NCI-H82 treated with DMSO at 0.1 percent for 48 hours (cell line): Measurements from ENCODE around the gene ARHGAP23.
"Not testable (repeated sequence)": the region's sequence is repeated elsewhere in the genome, so short reads cannot be mapped to it uniquely, and the experiment has no call there.

ENCODE experiments used
- DNase-seq: peaks from one replicate; lab custom pipeline; 2025; ENCODE audit not compliant: unreplicated experiment; lab: John Stamatoyannopoulos, UW

The ARHGAP23 gene

GRCh38 chr17:38420518-38420917, 7.7 kb upstream of the ARHGAP23 start:
- DNase-seq: no peak

DNA sequence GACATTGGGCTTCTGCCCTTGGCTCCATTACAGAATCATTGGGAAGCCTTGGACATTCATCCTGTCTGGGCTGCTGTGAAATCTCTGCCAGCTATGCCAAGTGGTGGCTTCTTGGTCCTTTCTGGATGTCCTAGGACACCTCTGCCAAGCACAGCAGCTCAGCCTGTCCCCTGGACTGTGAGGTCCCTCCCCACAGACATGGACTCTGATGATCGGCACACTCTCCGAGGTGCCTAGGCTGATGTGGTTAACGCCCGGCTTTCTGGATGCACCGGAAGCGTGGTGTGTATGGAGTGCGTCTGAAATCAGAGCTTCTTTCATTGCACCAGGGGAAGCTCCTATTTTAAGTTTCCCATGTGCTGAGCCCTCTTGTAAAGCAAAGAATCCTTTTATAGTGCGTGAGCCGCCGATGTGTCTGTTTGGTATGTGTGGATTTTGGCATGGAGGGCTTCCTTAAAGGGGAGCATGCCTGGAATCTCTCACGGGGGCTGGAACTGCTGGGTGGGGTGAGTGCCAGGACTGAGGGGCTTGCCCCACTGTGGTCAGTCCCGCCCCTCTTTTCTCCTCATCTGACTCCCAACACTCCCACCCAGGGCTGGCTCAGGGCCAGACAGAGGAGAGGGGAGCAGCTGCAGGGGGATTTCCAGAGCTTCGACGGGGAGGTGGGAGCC, 7.0 kb upstream of the ARHGAP23 start:
- peak; percentile 73 for DNase-seq

DNA sequence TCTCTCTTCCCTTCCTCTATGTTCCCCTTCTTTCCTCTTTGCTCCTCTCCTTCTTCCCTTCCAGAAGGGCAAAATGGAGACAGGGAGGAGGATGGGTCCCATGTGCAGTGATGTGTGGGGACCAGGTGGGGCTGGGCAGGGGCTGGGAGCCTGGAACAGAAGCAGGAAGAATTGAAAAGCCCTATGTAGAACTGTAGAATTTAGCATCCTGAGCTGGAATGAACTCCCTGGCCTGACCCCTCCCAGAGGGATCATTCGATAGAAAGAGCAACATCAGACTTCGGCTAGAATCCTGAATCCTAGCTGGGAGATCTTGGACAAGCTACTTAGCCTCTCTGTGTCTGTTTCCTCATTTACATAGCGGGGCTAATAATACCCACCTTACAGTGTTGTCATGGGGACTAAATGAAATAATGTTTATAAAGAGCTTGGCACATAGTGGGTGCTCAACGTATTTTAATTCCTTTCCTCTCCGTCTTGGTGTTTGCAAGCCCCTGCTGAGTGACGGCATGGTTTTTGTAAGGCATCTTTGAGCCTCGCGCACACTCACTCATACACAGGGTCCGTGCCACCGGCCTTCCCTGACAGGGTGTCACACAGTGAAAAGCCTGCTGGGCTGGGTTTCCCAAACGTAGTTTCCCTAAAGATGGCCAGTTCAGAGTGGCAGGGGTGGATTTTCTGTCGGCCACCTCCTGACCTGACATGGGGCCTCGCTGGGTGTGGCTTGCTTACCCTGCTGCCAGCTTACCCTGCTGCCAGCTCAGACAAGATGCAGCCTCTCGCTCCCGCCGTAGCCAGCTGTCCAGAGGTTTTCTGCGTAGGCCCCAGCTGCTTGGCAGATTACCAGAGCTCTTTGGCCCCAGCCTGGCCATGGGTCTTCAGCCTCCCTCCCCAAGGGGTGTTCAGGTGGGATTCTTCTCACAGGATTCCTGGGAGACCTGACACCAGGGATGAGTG, 6.1 kb upstream of the ARHGAP23 start:
- DNase-seq: no peak

GRCh38 chr17:38424297-38424972, 3.8 kb upstream of the ARHGAP23 start:
- DNase-seq: no peak

GRCh38 chr17:38425031-38425430, 3.2 kb upstream of the ARHGAP23 start:
- DNase-seq: no peak

GRCh38 chr17:38425744-38426143, 2.5 kb upstream of the ARHGAP23 start:
- no peak for DNase-seq

- no peak for DNase-seq
Observed at GRCh38 chr17:38426441-38426840, 1.8 kb upstream of the ARHGAP23 start.

GRCh38 chr17:38427160-38427949, 909 bp upstream of the ARHGAP23 start:
- DNase-seq: no peak

DNA sequence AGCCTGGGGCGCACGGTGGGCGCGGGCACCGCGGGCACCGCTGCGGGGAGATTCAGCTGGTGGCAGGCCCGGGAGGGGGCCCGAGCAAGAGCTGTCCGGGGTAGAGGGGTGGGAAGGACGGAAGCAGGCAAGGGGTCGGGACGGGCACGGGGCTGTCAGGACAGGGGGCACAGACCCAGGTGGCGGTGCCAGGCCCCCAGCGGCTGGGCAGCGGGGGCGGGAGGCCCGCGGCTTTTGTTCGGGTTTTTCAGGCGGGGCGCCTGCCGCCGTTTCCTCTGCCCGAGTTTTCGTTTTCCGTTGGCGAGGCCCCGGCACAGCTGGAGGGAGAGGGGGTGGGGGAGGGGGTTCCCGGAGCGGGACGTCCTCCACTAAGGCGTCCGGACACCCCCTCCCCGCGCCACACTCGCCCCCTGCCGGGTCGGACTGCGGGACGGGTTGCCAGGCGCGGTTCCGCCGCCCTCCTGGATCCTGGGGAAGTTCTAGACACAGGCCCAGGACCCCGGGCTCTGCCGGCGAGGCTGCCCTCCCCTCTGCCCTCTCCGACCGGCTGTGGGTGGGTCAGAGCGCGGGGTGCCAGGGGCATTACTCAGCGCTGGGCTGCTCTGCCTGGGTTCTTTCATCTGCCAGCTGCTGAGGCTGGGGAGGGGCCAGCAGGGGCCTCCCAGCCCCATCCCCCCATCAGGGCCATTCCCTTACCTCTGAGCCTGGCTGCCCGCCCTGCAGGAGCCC, 543 bp downstream of the ARHGAP23 start:
- no peak for DNase-seq

GRCh38 chr17:38429476-38430100, 1.3 kb downstream of the ARHGAP23 start:
- no peak for DNase-seq

- DNase-seq: no peak
Observed at GRCh38 chr17:38430316-38430715, 2.1 kb downstream of the ARHGAP23 start.

DNA sequence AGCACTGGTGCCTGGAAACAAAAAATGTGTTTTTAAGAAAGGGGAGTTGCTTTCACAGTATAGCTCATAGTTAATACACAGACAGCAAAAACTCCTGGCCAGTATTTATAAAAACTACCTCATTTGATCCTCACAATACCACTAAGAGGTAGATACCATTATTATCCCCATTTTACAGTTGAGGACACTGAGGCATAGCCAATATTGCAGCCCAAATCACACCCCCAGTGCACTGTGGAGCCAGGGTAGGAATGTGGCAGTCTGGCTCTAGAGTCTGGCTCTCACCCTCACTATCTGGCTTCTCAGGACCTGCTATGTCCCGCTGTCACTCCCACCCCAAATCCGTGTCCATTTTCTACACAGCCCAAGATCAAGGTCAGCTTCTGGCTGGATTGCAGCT, 2.6 kb downstream of the ARHGAP23 start:
- no peak for DNase-seq

DNA sequence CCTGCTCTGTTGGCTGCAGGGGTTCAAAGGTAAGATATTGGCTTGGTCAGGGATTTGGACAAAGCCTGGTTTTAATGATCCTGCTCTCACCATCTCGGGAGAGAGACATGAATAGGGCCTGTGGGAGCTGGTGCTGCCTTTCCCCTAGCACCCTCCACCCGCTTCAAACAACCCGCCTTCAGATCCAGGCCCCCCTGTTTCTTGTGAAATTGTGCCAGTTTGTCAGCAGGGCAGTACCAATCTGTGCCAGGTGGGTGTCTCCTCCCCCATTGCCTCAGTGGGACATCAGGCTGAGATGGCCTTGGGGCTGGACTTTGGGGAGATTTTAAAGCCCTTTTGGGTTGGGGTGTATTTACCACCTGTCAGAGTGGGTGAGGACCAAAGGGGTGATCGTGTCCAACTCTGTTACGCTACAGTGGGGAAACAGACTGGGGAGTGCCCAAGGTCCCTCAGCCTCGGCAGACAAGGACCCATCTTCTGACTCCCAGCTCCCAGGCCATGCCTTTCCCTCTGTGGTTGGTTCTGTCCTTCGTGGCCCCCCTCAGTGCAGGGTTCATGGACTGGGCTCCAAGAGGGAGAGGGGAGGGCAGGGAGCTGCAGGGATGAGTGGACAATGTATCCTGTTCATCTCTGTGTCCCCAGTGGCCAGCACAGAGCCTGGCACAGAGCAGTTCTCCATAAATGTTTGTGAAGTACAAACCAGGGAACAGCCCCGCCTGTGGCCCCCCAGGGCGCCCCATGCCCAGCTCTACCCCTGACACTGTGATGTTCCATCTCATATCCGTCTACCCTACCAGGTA, 3.3 kb downstream of the ARHGAP23 start:
- no peak for DNase-seq

- DNase-seq: no peak
Observed at GRCh38 chr17:38434178-38434665, 6.0 kb downstream of the ARHGAP23 start.

GRCh38 chr17:38435795-38436194, 7.5 kb downstream of the ARHGAP23 start:
- DNase-seq: no peak

- DNase-seq: no peak
Observed at GRCh38 chr17:38436386-38436785, 8.1 kb downstream of the ARHGAP23 start.

DNA sequence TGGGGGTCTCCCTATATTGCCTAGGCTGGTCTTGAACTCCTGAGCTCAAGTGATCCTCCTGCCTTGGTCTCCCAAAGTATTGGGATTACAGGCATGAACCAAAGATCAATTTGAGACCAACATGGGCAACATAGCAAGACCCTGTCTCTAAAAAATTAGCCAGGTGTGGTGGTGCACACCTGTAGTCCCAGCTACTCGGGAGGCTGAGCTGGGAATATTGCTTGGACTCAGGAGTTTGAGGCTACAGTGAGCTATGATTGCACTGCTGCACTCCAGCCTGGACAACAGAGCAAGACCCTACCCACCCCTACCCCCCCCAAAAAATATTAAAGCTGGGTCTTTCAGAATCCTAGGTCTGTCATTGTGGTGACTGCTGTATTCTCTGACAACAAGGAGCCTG, 9.0 kb downstream of the ARHGAP23 start:
- not testable (repeated sequence) for DNase-seq

DNA sequence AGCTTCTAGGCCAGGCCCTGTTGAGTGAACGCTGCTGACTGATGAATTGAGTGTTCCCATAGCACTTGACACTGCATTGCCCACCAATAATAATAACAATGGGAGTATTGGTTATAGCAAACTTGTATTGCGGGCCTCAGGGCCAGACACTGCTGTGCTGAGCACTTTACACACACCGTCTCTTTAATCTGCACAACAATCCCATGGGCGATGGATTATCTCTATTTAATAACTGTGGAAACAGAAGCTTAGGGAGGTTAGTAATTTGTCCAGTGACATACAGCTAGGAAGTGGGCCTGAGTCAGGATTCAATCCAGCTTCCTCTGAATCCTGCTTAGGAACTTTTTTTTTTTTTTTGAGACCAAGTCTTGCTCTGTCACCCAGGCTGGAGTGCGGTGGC, 11.2 kb downstream of the ARHGAP23 start:
- peak; percentile 80 for DNase-seq
